Measurements from ENCODE around the gene GMCL2.

DNA sequence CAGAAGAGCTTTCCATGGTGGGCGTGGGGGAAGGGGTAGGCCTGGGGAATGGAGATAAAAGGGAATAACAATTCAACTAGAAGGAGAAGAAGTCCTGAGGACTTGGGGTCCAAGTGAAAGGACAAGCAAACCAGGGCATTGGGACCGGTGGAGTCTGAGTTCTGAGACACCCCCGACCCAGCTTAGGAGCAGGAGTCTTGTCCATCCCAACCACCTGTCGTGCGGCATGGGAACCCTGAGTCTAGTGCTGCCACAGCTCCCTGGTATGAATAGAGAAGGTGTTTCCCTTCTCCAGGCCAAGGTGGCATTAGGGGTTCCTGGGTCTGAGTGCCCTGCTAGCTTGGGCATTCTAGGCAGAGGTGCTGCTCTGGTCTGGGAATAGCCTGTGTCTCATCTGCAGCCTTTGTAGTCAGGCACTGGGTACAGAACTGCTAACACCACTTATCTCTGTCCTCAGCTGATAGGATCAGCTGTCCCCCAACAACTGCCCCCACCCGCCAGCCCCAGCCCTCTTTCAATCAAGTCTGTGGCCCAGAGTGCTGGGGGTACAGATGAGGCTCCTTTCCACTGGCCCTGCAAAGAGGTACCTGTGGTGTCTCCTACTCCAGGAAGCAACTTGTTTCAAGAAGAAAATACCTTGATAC is 27.1 kb upstream of the GMCL2 start:
- no peak for TF ChIP-seq POLR2A (IDR thresholded peaks at IDR 0.05; ENCODE audit: low read depth)
- TF ChIP-seq, protein P1, sequence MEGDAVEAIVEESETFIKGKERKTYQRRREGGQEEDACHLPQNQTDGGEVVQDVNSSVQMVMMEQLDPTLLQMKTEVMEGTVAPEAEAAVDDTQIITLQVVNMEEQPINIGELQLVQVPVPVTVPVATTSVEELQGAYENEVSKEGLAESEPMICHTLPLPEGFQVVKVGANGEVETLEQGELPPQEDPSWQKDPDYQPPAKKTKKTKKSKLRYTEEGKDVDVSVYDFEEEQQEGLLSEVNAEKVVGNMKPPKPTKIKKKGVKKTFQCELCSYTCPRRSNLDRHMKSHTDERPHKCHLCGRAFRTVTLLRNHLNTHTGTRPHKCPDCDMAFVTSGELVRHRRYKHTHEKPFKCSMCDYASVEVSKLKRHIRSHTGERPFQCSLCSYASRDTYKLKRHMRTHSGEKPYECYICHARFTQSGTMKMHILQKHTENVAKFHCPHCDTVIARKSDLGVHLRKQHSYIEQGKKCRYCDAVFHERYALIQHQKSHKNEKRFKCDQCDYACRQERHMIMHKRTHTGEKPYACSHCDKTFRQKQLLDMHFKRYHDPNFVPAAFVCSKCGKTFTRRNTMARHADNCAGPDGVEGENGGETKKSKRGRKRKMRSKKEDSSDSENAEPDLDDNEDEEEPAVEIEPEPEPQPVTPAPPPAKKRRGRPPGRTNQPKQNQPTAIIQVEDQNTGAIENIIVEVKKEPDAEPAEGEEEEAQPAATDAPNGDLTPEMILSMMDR (IDR thresholded peaks at IDR 0.05): no peak
- TF ChIP-seq POLR2AphosphoS5 (IDR thresholded peaks at IDR 0.05): no peak
